ENCODE measurements around the gene MYOM1.

The MYOM1 gene

DNA sequence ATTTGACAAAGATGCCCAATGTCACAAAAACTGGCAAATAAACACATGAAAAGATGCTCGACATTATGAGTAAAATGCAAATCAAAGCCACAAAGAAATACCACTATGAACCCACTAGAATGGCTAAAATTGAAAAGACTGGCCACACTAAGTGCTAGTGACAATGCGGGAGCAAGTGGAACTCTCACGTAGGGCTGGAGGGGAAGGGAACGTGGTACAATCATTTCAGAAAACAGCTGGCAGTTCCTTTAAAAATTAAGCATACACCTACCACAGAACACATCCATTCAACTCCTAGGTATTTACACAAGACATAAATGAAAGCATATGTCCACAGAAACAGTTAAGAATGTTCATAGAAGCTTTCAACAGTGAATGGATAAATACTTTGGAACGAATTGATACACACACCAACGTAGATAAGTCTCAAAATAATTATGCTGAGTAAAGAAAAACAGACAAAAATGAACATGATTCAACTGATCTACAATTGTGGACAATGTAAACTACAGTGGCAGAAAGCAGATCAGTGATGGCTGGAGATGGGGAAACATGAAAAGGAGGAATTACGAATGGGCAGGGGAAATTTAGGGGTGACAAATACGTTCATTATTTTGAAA lies 71.7 kb downstream of the MYOM1 start:
- Histone ChIP-seq H4K12ac (ENCODE audit: low read depth, low read length) (no peak overlapping the region), H3K9ac (ENCODE audit: low read length) (peak overlapping the region; percentile 79), H3K27me3 (ENCODE audit: insufficient read depth, low read length) (no peaks in the 10 kb centered on the region), H4K8ac (ENCODE audit: low read depth, low read length) (no peak overlapping the region), H3K79me2 (ENCODE audit: control insufficient read depth, insufficient read depth, low read length, poor library complexity) (no peaks in the 10 kb centered on the region), H3K27ac (ENCODE audit: low read depth, low read length) (no peak overlapping the region), H2BK12ac (ENCODE audit: low read length) (no peak overlapping the region), H3K4ac (ENCODE audit: low read depth, low read length) (no peak overlapping the region), H4K91ac (ENCODE audit: low read depth, low read length) (no peak overlapping the region), H2AFZ (ENCODE audit: insufficient read depth, low read length, poor library complexity) (no peak overlapping the region), H3K9me3 (ENCODE audit: insufficient read depth, low read depth, low read length) (no peaks in the 10 kb centered on the region), H3K4me1 (ENCODE audit: control insufficient read depth in 1 of 2, insufficient read depth in 2 of 2, low read length in 2 of 2) (no peaks in the 10 kb centered on the region), H3K36me3 (ENCODE audit: control insufficient read depth in 1 of 2, insufficient read depth in 2 of 2, low read length in 2 of 2) (no peaks in the 10 kb centered on the region), H2BK5ac (ENCODE audit: low read depth, low read length, poor library complexity) (no peak overlapping the region), H3K4me2 (ENCODE audit: low read length) (no peak overlapping the region), H3K14ac (ENCODE audit: low read length) (no peak overlapping the region), H2AK5ac (ENCODE audit: low read length) (no peak overlapping the region), H3K18ac (ENCODE audit: low read length) (no peak overlapping the region), H3K4me3 (ENCODE audit: low read depth, low read length) (no peak overlapping the region), H3K23ac (ENCODE audit: low read length) (no peak overlapping the region), H2BK120ac (ENCODE audit: insufficient read depth, low read length, poor library complexity) (no peak overlapping the region), H3K79me1 (ENCODE audit: low read length) (no peaks in the 10 kb centered on the region)
- no CpG with 5 or more reads among the region's 8 CpGs for WGBS (ENCODE audit: extremely low coverage, insufficient coverage, insufficient read length)
- DNase-seq = no peak

GRCh38 chr18:3140986-3141639 lies 78.7 kb downstream of the MYOM1 start:
- H3K27ac ChIP-seq (ENCODE audit: low read depth, low read length) = no peak overlapping the region
- no peak overlapping the region for H2BK120ac ChIP-seq (ENCODE audit: insufficient read depth, low read length, poor library complexity)
- H2AK5ac ChIP-seq (ENCODE audit: low read length) = no peak overlapping the region
- H4K91ac ChIP-seq (ENCODE audit: low read depth, low read length) = no peak overlapping the region
- no peak overlapping the region for H2BK5ac ChIP-seq (ENCODE audit: low read depth, low read length, poor library complexity)
- DNase-seq = peak in 1 of 2 donors; percentile 43
- H3K27me3 ChIP-seq (ENCODE audit: insufficient read depth, low read length) = no peaks in the 10 kb centered on the region
- H3K23ac ChIP-seq (ENCODE audit: low read length) = no peak overlapping the region
- H2BK12ac ChIP-seq (ENCODE audit: low read length) = no peak overlapping the region
- H3K79me2 ChIP-seq (ENCODE audit: control insufficient read depth, insufficient read depth, low read length, poor library complexity) = no peaks in the 10 kb centered on the region
- H3K4ac ChIP-seq (ENCODE audit: low read depth, low read length) = no peak overlapping the region
- H3K4me2 ChIP-seq (ENCODE audit: low read length) = no peak overlapping the region
- H3K14ac ChIP-seq (ENCODE audit: low read length) = no peak overlapping the region
- no peaks in the 10 kb centered on the region for H3K36me3 ChIP-seq (ENCODE audit: control insufficient read depth in 1 of 2, insufficient read depth in 2 of 2, low read length in 2 of 2)
- H3K79me1 ChIP-seq (ENCODE audit: low read length) = no peaks in the 10 kb centered on the region
- no peak overlapping the region for H4K12ac ChIP-seq (ENCODE audit: low read depth, low read length)
- no peak overlapping the region for H3K18ac ChIP-seq (ENCODE audit: low read length)
- H3K9me3 ChIP-seq (ENCODE audit: insufficient read depth, low read depth, low read length) = no peaks in the 10 kb centered on the region
- no peak overlapping the region for H3K4me3 ChIP-seq (ENCODE audit: low read depth, low read length)
- H3K4me1 ChIP-seq (ENCODE audit: control insufficient read depth in 1 of 2, insufficient read depth in 2 of 2, low read length in 2 of 2) = no peaks in the 10 kb centered on the region
- H4K8ac ChIP-seq (ENCODE audit: low read depth, low read length) = no peak overlapping the region
- H3K9ac ChIP-seq (ENCODE audit: low read length) = no peak overlapping the region
- H2AFZ ChIP-seq (ENCODE audit: insufficient read depth, low read length, poor library complexity) = no peak overlapping the region
- no CpG with 5 or more reads among the region's 10 CpGs for WGBS (ENCODE audit: extremely low coverage, insufficient coverage, insufficient read length)

DNA sequence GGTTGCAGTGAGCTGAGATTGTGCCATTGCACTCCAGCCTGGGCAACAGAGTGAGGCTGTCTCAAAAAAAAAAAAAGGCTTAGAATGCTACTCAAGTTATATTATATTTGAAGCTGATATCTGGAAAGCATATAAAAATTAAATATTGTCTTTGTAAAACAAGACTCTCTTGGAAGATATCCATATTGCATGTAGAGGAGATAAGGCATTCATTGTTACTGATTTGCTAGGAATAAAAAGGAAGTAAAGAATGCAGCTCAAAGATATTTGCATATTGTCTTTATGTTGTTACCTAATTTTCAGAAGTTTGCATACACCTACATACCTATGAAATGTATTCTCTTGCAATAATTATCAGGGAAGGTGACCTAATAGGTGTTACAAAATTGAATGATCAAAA lies 79.4 kb downstream of the MYOM1 start:
- no peaks in the 10 kb centered on the region for H3K4me1 ChIP-seq (ENCODE audit: control insufficient read depth in 1 of 2, insufficient read depth in 2 of 2, low read length in 2 of 2)
- H2BK120ac ChIP-seq (ENCODE audit: insufficient read depth, low read length, poor library complexity) = no peak overlapping the region
- no peak overlapping the region for H3K4ac ChIP-seq (ENCODE audit: low read depth, low read length)
- no peak overlapping the region for H3K27ac ChIP-seq (ENCODE audit: low read depth, low read length)
- no peak overlapping the region for H2AFZ ChIP-seq (ENCODE audit: insufficient read depth, low read length, poor library complexity)
- H4K91ac ChIP-seq (ENCODE audit: low read depth, low read length) = no peak overlapping the region
- H3K36me3 ChIP-seq (ENCODE audit: control insufficient read depth in 1 of 2, insufficient read depth in 2 of 2, low read length in 2 of 2) = no peaks in the 10 kb centered on the region
- H3K23ac ChIP-seq (ENCODE audit: low read length) = no peak overlapping the region
- no peaks in the 10 kb centered on the region for H3K27me3 ChIP-seq (ENCODE audit: insufficient read depth, low read length)
- no peak overlapping the region for H2AK5ac ChIP-seq (ENCODE audit: low read length)
- H3K79me1 ChIP-seq (ENCODE audit: low read length) = no peaks in the 10 kb centered on the region
- H4K12ac ChIP-seq (ENCODE audit: low read depth, low read length) = no peak overlapping the region
- H3K4me3 ChIP-seq (ENCODE audit: low read depth, low read length) = no peak overlapping the region
- H3K9ac ChIP-seq (ENCODE audit: low read length) = no peak overlapping the region
- H2BK5ac ChIP-seq (ENCODE audit: low read depth, low read length, poor library complexity) = no peak overlapping the region
- no peak overlapping the region for H4K8ac ChIP-seq (ENCODE audit: low read depth, low read length)
- no peak overlapping the region for H3K4me2 ChIP-seq (ENCODE audit: low read length)
- H2BK12ac ChIP-seq (ENCODE audit: low read length) = no peak overlapping the region
- no peaks in the 10 kb centered on the region for H3K9me3 ChIP-seq (ENCODE audit: insufficient read depth, low read depth, low read length)
- no peaks in the 10 kb centered on the region for H3K79me2 ChIP-seq (ENCODE audit: control insufficient read depth, insufficient read depth, low read length, poor library complexity)
- no peak overlapping the region for H3K14ac ChIP-seq (ENCODE audit: low read length)
- H3K18ac ChIP-seq (ENCODE audit: low read length) = no peak overlapping the region
- no peak for DNase-seq

- no peak overlapping the region for H3K9ac ChIP-seq (ENCODE audit: low read length)
- H4K8ac ChIP-seq (ENCODE audit: low read depth, low read length) = no peak overlapping the region
- H3K14ac ChIP-seq (ENCODE audit: low read length) = no peak overlapping the region
- no peak overlapping the region for H2BK120ac ChIP-seq (ENCODE audit: insufficient read depth, low read length, poor library complexity)
- H2BK5ac ChIP-seq (ENCODE audit: low read depth, low read length, poor library complexity) = no peak overlapping the region
- no peak overlapping the region for H2AK5ac ChIP-seq (ENCODE audit: low read length)
- no peak overlapping the region for H3K27ac ChIP-seq (ENCODE audit: low read depth, low read length)
- H2BK12ac ChIP-seq (ENCODE audit: low read length) = no peak overlapping the region
- no peak overlapping the region for H3K18ac ChIP-seq (ENCODE audit: low read length)
- no peaks in the 10 kb centered on the region for H3K79me2 ChIP-seq (ENCODE audit: control insufficient read depth, insufficient read depth, low read length, poor library complexity)
- no peak overlapping the region for H3K4me2 ChIP-seq (ENCODE audit: low read length)
- no peak overlapping the region for H3K4me3 ChIP-seq (ENCODE audit: low read depth, low read length)
- DNase-seq = no peak
- H3K4me1 ChIP-seq (ENCODE audit: control insufficient read depth in 1 of 2, insufficient read depth in 2 of 2, low read length in 2 of 2) = no peaks in the 10 kb centered on the region
- WGBS (ENCODE audit: extremely low coverage, insufficient coverage, insufficient read length) = no CpG with 5 or more reads among the region's 5 CpGs
- no peaks in the 10 kb centered on the region for H3K79me1 ChIP-seq (ENCODE audit: low read length)
- H3K36me3 ChIP-seq (ENCODE audit: control insufficient read depth in 1 of 2, insufficient read depth in 2 of 2, low read length in 2 of 2) = no peaks in the 10 kb centered on the region
- no peak overlapping the region for H3K23ac ChIP-seq (ENCODE audit: low read length)
- H3K27me3 ChIP-seq (ENCODE audit: insufficient read depth, low read length) = no peaks in the 10 kb centered on the region
- H4K12ac ChIP-seq (ENCODE audit: low read depth, low read length) = no peak overlapping the region
- no peak overlapping the region for H3K4ac ChIP-seq (ENCODE audit: low read depth, low read length)
- H4K91ac ChIP-seq (ENCODE audit: low read depth, low read length) = no peak overlapping the region
- no peaks in the 10 kb centered on the region for H3K9me3 ChIP-seq (ENCODE audit: insufficient read depth, low read depth, low read length)
- no peak overlapping the region for H2AFZ ChIP-seq (ENCODE audit: insufficient read depth, low read length, poor library complexity)
Measured at GRCh38 chr18:3139406-3139805, 80.4 kb downstream of the MYOM1 start.
